Endothelial cell of hepatic sinusoid (primary cell): ENCODE data around the gene PINLYP.
"Not testable (repeated sequence)": the region's sequence is repeated elsewhere in the genome, so short reads cannot be mapped to it uniquely, and the experiment has no call there.

Source experiments
- in situ Hi-C: cut with HindIII; loops from 2 replicates; pipeline ENCODE4 v1.10.0; 2017; ENCODE audit warnings: low sequenced_read_pairs

PINLYP gene

GRCh38 chr19:43598445-43599240, 23.0 kb downstream of the PINLYP start:
- in situ Hi-C loops = no loop called here

- in situ Hi-C loops = no loop called here
These were observed 24.2 kb downstream of the PINLYP start for GRCh38 chr19:43599635-43600295.

- in situ Hi-C loops = not testable (repeated sequence)
These were observed 24.7 kb downstream of the PINLYP start for GRCh38 chr19:43600326-43600725.

- in situ Hi-C loops = no loop called here
These were observed 30.4 kb downstream of the PINLYP start for GRCh38 chr19:43605875-43606568.

GRCh38 chr19:43606569-43607229, 31.1 kb downstream of the PINLYP start:
- in situ Hi-C loops = no loop called here

- in situ Hi-C loops = no loop called here
These were observed 31.9 kb downstream of the PINLYP start for GRCh38 chr19:43607238-43608205.

- in situ Hi-C loops = no loop called here
These were observed 34.3 kb downstream of the PINLYP start for GRCh38 chr19:43609872-43610271.

GRCh38 chr19:43610493-43610892, 34.9 kb downstream of the PINLYP start:
- in situ Hi-C loops = no loop called here

- in situ Hi-C loops = no loop called here
These were observed 36.2 kb downstream of the PINLYP start, which contains the start of gene SRRM5 for GRCh38 chr19:43611788-43612187. Gene SRRM5, plus strand, starts transcription at chr19:43612088. Its CDS starts 34 bp downstream, at chr19:43612122.

- in situ Hi-C loops = no loop called here
These were observed 36.8 kb downstream of the PINLYP start for GRCh38 chr19:43612374-43612773.

- in situ Hi-C loops = no loop called here
These were observed 40.7 kb downstream of the PINLYP start for GRCh38 chr19:43616306-43616705.

GRCh38 chr19:43616954-43617353, 41.4 kb downstream of the PINLYP start:
- in situ Hi-C loops = no loop called here

- in situ Hi-C loops = no loop called here
These were observed 43.3 kb downstream of the PINLYP start for GRCh38 chr19:43618921-43619261.

- in situ Hi-C loops = loop anchor here (5.0 kb wide), 1 partner anchor 82 kb away; no protein-coding TSS in a partner anchor
These were observed 43.9 kb downstream of the PINLYP start, which contains the start of gene ZNF428 for GRCh38 chr19:43619262-43620060. Gene ZNF428, minus strand, starts transcription at chr19:43619629. Its CDS starts 5,325 bp downstream, at chr19:43614304.

- in situ Hi-C loops = loop anchor here (5.0 kb wide), 1 partner anchor 83 kb away; no protein-coding TSS in a partner anchor
These were observed 44.7 kb downstream of the PINLYP start for GRCh38 chr19:43620061-43621001.

- in situ Hi-C loops = loop anchor here (5.0 kb wide), 1 partner anchor 85 kb away; no protein-coding TSS in a partner anchor
These were observed 46.5 kb downstream of the PINLYP start for GRCh38 chr19:43622070-43622469.

GRCh38 chr19:43622956-43623355, 47.4 kb downstream of the PINLYP start:
- in situ Hi-C loops = loop anchor here (5.0 kb wide), 1 partner anchor 86 kb away; no protein-coding TSS in a partner anchor
